Astrocyte (in vitro differentiated cells and primary cell): ENCODE measurements around the gene PLBD1. TPM values are rescaled to one million over a fixed set of nuclear protein-coding genes. Genes with fewer than 3 reads are reported as not detected.

Source experiments
- DNase-seq: peaks from one replicate; pipeline ENCODE4 v3.0.0-alpha.2; 2010; ENCODE audit warnings: low read depth
- FAIRE-seq: peaks from 2 replicates; lab custom pipeline; 2011; peaks lifted over from hg19 to GRCh38; lab: Jason Lieb, UNC
- H2AFZ ChIP-seq: 2 replicates; pipeline ENCODE4 v1.6.0; 2012; ENCODE audit warnings: low read depth, low read length, inconsistent platforms
- H3K27ac ChIP-seq: 2 replicates; pipeline ENCODE4 v1.5.1; 2011; ENCODE audit warnings: low read depth, low read length, inconsistent platforms
- H3K27me3 ChIP-seq: 2 replicates; pipeline ENCODE4 v1.6.0; 2011; ENCODE audit warnings: low read length, inconsistent platforms; ENCODE audit not compliant: insufficient read depth
- H3K36me3 ChIP-seq: 2 replicates; pipeline ENCODE4 v1.5.1; 2011; ENCODE audit warnings: low read length, inconsistent platforms; ENCODE audit not compliant: insufficient read depth
- H3K4me1 ChIP-seq: 2 replicates; pipeline ENCODE4 v1.5.1; 2011; ENCODE audit warnings: low read length, inconsistent platforms; ENCODE audit not compliant: insufficient read depth
- H3K4me2 ChIP-seq: 2 replicates; pipeline ENCODE4 v1.6.0; 2012; ENCODE audit warnings: low read length, inconsistent platforms
- H3K4me3 ChIP-seq: 2 replicates; pipeline ENCODE4 v1.5.1; 2011; ENCODE audit warnings: low read depth, mild to moderate bottlenecking, low read length, inconsistent platforms; ENCODE audit not compliant: insufficient read depth
- H3K79me2 ChIP-seq: 2 replicates; pipeline ENCODE4 v1.6.0; 2012; ENCODE audit warnings: mild to moderate bottlenecking, low read length, inconsistent platforms; ENCODE audit not compliant: insufficient read depth
- H3K9ac ChIP-seq: 2 replicates; pipeline ENCODE4 v1.6.0; 2012; ENCODE audit warnings: mild to moderate bottlenecking, low read length, inconsistent platforms
- H3K9me3 ChIP-seq: 2 replicates; pipeline ENCODE4 v1.5.1; 2012; ENCODE audit warnings: low read depth, mild to moderate bottlenecking, low read length, inconsistent platforms; ENCODE audit not compliant: insufficient read depth
- H4K20me1 ChIP-seq: 2 replicates; pipeline ENCODE4 v1.6.0; 2012; ENCODE audit warnings: low read length, inconsistent platforms; ENCODE audit not compliant: insufficient read depth
- H3K27ac Mint-ChIP-seq: one replicate; pipeline ENCODE4 v1.8.0; 2021; ENCODE audit warnings: mild to moderate bottlenecking, mixed read lengths; ENCODE audit not compliant: unreplicated experiment
- H3K27me3 Mint-ChIP-seq: one replicate; pipeline ENCODE4 v1.8.0; 2021; ENCODE audit warnings: low read depth, mixed read lengths; ENCODE audit not compliant: unreplicated experiment
- H3K36me3 Mint-ChIP-seq: one replicate; pipeline ENCODE4 v1.8.0; 2021; ENCODE audit warnings: low read depth, mixed read lengths; ENCODE audit not compliant: unreplicated experiment
- H3K4me1 Mint-ChIP-seq: one replicate; pipeline ENCODE4 v1.8.0; 2021; ENCODE audit warnings: low read depth, mixed read lengths; ENCODE audit not compliant: unreplicated experiment
- H3K4me3 Mint-ChIP-seq: one replicate; pipeline ENCODE4 v1.8.0; 2021; ENCODE audit warnings: mild to moderate bottlenecking, moderate library complexity, mixed read lengths; ENCODE audit not compliant: unreplicated experiment
- H3K9me3 Mint-ChIP-seq: one replicate; pipeline ENCODE4 v1.8.0; 2021; ENCODE audit warnings: mild to moderate bottlenecking, mixed read lengths; ENCODE audit not compliant: unreplicated experiment
- EZH2 ChIP-seq: IDR thresholded peaks from 2 replicates; pipeline ENCODE4 v1.6.1; 2012; ENCODE audit warnings: mild to moderate bottlenecking, low read length, inconsistent platforms; ENCODE audit not compliant: insufficient read depth
- total RNA-seq: library from RNA; stranded (reverse); gene quantifications from 2 replicates; pipeline ENCODE4 v1.2.1, GENCODE V29; 2021
- TF ChIP-seq, protein P1 (sequence below): IDR thresholded peaks from 2 replicates; pipeline ENCODE4 v1.5.1; 2011; ENCODE audit warnings: low read depth, mild to moderate bottlenecking, inconsistent platforms, low read length, moderate library complexity; ENCODE audit not compliant: insufficient read depth

PLBD1 gene
- total RNA-seq, 1 donor from 2014 or later: 0.57 TPM

GRCh38 chr12:14510574-14510973 is 57.1 kb downstream of the PLBD1 start:
- Mint-ChIP-seq H3K27ac (no peak overlapping the region), H3K36me3 (peaks cover 26% of the 10 kb centered on the region)
- TF ChIP-seq, protein P1, sequence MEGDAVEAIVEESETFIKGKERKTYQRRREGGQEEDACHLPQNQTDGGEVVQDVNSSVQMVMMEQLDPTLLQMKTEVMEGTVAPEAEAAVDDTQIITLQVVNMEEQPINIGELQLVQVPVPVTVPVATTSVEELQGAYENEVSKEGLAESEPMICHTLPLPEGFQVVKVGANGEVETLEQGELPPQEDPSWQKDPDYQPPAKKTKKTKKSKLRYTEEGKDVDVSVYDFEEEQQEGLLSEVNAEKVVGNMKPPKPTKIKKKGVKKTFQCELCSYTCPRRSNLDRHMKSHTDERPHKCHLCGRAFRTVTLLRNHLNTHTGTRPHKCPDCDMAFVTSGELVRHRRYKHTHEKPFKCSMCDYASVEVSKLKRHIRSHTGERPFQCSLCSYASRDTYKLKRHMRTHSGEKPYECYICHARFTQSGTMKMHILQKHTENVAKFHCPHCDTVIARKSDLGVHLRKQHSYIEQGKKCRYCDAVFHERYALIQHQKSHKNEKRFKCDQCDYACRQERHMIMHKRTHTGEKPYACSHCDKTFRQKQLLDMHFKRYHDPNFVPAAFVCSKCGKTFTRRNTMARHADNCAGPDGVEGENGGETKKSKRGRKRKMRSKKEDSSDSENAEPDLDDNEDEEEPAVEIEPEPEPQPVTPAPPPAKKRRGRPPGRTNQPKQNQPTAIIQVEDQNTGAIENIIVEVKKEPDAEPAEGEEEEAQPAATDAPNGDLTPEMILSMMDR: no peak
- TF ChIP-seq EZH2: no peak

DNA sequence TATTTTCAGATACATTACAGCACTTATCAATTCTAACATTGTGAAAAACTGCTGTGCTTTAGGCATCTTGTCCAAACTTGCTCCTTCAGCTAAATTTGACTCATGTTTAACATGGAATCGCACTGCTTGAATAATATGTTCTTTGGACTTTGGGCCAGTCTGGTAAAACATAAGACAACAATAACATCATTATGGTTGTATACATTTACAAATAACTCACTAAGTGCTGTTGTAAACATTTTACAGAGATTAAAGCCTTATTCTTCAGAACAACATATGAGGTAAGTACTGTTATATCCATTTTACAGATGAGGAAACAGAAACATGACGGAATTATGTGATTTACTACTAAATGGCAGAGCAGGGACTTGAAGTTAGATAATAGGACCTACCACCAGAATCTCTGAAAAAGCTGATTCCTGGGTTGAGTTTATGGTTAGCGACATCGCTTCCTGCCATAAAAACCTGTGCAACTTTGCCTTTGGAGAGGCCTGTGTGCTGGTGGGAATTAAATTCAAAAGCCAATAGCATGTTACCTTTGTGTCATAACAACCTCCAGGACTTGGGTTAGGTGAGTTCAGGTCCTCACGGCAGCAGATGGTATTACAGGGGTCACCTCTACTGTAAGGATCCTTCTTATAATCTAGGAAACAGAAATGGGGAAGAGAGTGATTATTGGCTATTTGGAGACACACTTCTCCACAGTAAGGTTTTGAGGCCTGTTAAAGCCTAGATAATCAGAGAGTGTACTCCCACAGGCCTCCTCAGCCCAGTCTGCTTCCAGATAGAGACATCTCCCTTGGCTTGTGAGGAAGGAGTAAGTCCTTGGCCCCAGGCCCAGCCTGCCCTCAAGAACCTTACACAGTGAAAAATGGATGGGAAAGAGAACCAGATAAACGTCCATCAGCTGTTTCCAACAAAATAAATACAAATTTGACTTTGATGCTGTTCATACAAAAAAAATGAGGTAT is 61.8 kb downstream of the PLBD1 start:
- Histone ChIP-seq H3K4me1 (no peaks in the 10 kb centered on the region), H3K4me3 (no peak overlapping the region), H3K9me3 (no peaks in the 10 kb centered on the region), H2AFZ (no peak overlapping the region), H3K79me2 (no peaks in the 10 kb centered on the region), H3K9ac (no peak overlapping the region), H3K4me2 (no peak overlapping the region), H4K20me1 (no peaks in the 10 kb centered on the region), H3K36me3 (peaks cover 18% of the 10 kb centered on the region), H3K27ac (no peak overlapping the region), H3K27me3 (no peaks in the 10 kb centered on the region)
- no peak for FAIRE-seq
- DNase-seq: no peak
- Mint-ChIP-seq H3K36me3 (peaks cover 27% of the 10 kb centered on the region), H3K9me3 (no peaks in the 10 kb centered on the region), H3K27ac (no peak overlapping the region), H3K4me3 (no peak overlapping the region), H3K4me1 (peaks cover 6% of the 10 kb centered on the region), H3K27me3 (no peaks in the 10 kb centered on the region)
- TF ChIP-seq EZH2: no peak
- TF ChIP-seq, protein P1: no peak

More at GRCh38 chr12:14510574-14510973, 57.1 kb downstream of the PLBD1 start:
- no peaks in the 10 kb centered on the region for H4K20me1 ChIP-seq
- H3K79me2 ChIP-seq: no peaks in the 10 kb centered on the region
- peaks cover under 1% of the 10 kb centered on the region for H3K36me3 ChIP-seq
- Mint-ChIP-seq H3K4me1 (no peaks in the 10 kb centered on the region), H3K27me3 (no peaks in the 10 kb centered on the region), H3K9me3 (no peaks in the 10 kb centered on the region), H3K4me3 (no peak overlapping the region)
- FAIRE-seq: no peak
- H3K27me3 ChIP-seq: no peaks in the 10 kb centered on the region
- no peak overlapping the region for H3K27ac ChIP-seq
- no peak overlapping the region for H3K9ac ChIP-seq
- H3K4me1 ChIP-seq: no peaks in the 10 kb centered on the region
- no peaks in the 10 kb centered on the region for H3K9me3 ChIP-seq
- H3K4me3 ChIP-seq: no peak overlapping the region
- no peak for DNase-seq
- no peak overlapping the region for H3K4me2 ChIP-seq
- H2AFZ ChIP-seq: no peak overlapping the region

- no peak for DNase-seq
- no peak overlapping the region for H3K4me3 ChIP-seq
- no peak for TF ChIP-seq EZH2
- TF ChIP-seq, protein P1: no peak
- no peaks in the 10 kb centered on the region for H3K9me3 ChIP-seq
- Mint-ChIP-seq H3K36me3 (peaks cover 51% of the 10 kb centered on the region), H3K9me3 (no peaks in the 10 kb centered on the region), H3K27me3 (no peaks in the 10 kb centered on the region), H3K4me3 (no peak overlapping the region), H3K27ac (no peak overlapping the region), H3K4me1 (no peaks in the 10 kb centered on the region)
- H2AFZ ChIP-seq: no peak overlapping the region
- H3K4me1 ChIP-seq: no peaks in the 10 kb centered on the region
- no peaks in the 10 kb centered on the region for H3K27me3 ChIP-seq
- H3K79me2 ChIP-seq: no peaks in the 10 kb centered on the region
- no peak overlapping the region for H3K9ac ChIP-seq
- no peak overlapping the region for H3K4me2 ChIP-seq
- no peaks in the 10 kb centered on the region for H4K20me1 ChIP-seq
- no peak overlapping the region for H3K27ac ChIP-seq
- H3K36me3 ChIP-seq: peaks cover 27% of the 10 kb centered on the region
- FAIRE-seq: no peak
Observed at GRCh38 chr12:14495326-14495725, 72.4 kb downstream of the PLBD1 start.
